Small intestine (tissue), 7 donors: ENCODE measurements around the gene SUN5. TPM values are rescaled to one million over a fixed set of nuclear protein-coding genes. Genes with fewer than 3 reads are reported as not detected.

Source experiments
- DNase-seq, 2 donors: peaks; one replicate each; pipeline versions ENCODE4 v3.0.0 to v3.0.0-alpha.2; 2013
- FAIRE-seq: peaks from 2 replicates; lab custom pipeline; 2012; peaks lifted over from hg19 to GRCh38; lab: Jason Lieb, UNC
- H3K27ac ChIP-seq, 3 donors: one replicate each; pipeline ENCODE4 v1.5.1; 2013; ENCODE audit warnings: low read length in 2 of 3, mild to moderate bottlenecking in 2 of 3, control low read depth in 1 of 3, inconsistent platforms in 1 of 3, low read depth in 1 of 3, moderate library complexity in 1 of 3
- H3K27me3 ChIP-seq, 3 donors: one replicate each; pipeline ENCODE4 v1.6.1; 2013; ENCODE audit warnings: low read length in 3 of 3, inconsistent platforms in 1 of 3; ENCODE audit not compliant: control insufficient read depth in 3 of 3, insufficient read depth in 3 of 3
- H3K36me3 ChIP-seq, 3 donors: one replicate each; pipeline ENCODE4 v1.6.1; 2013; ENCODE audit warnings: low read length in 3 of 3, inconsistent platforms in 1 of 3, low read depth in 1 of 3, mild to moderate bottlenecking in 1 of 3, moderate library complexity in 1 of 3; ENCODE audit not compliant: control insufficient read depth in 3 of 3, insufficient read depth in 2 of 3
- H3K4me1 ChIP-seq, 3 donors: one replicate each; pipeline ENCODE4 v1.6.1; 2013; ENCODE audit warnings: low read length in 2 of 3, inconsistent platforms in 1 of 3, low read depth in 1 of 3, mild to moderate bottlenecking in 1 of 3, moderate library complexity in 1 of 3; ENCODE audit not compliant: control insufficient read depth in 3 of 3, insufficient read depth in 2 of 3
- H3K4me3 ChIP-seq, 3 donors: one replicate each; pipeline ENCODE4 v1.5.1; 2013; ENCODE audit warnings: low read length in 3 of 3, control low read depth in 1 of 3, inconsistent platforms in 1 of 3, low read depth in 1 of 3, mild to moderate bottlenecking in 1 of 3, moderate library complexity in 1 of 3
- H3K9me3 ChIP-seq, 2 donors: one replicate each; pipeline ENCODE4 v1.6.1; 2013; ENCODE audit warnings: low read depth in 1 of 2, low read length in 1 of 2; ENCODE audit not compliant: control insufficient read depth in 2 of 2, insufficient read depth in 1 of 2
- WGBS, 3 donors: extraction: QIAGEN DNeasy Blood & Tissue Kit; methylation state at CpG; one replicate each; pipeline ENCODE4 v1.1.7; 2013; 5-methylcytosine and 5-hydroxymethylcytosine counted together
- polyA plus RNA-seq, 4 donors: library from polyadenylated mRNA; stranded (reverse) in 3 of 4; unstranded in 1 of 4; fragments of 200-250 nt in 3 of 4; fragments of 120-200 nt in 1 of 4; gene quantifications; one replicate each; pipeline versions ENCODE4 v1.2.1 to v1.2.3, GENCODE V29; 2013
- donor health status: healthy with polysubstance abuse.
- donor health status: control.
- donor health status: control.
- donor health status: Bipolar disorder and iron deficiency.
- donor health status: healthy.

SUN5 gene
- polyA plus RNA-seq, 4 donors, result not detected

DNA sequence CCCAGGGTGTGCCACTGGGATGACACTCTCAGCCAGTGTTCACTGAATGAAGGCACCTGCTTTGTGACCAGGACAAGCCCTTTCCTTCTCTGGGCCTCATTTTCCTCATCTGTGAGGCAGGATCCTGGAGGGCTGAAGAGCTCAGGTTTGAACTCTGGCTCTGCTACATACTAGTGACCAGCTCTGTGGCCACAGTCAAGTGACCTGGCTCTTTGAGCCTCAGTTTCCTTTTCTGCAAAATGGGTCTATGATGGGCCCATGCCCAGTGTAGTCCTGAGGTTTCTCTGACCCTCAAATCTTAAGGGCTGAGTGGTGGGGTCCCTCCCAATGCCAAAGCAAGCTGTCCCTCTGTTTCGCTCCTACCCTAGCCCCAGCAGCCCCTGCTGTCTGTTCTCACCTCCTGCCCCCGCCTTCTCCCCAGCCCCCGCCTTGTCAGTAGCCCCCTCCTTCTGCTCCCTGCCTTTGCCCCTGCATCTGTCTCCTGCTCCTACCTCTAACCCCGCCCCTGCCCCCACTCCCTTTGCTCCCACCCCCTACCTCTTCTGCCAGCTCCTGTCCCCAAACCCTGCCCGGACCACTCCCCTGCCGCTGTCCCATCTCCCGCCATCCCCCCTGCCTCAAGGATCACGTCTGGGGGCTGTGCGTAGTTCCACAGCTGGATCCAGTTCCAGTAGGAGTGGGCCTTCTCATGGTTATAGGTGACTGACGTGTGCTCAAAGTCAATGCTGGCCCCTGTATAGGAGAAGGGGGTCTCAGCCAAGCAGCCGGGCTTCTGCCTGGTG lies 17.0 kb downstream of the SUN5 start:
- H3K27me3 ChIP-seq, result peaks cover 0 to 2% (median 0%) of the 10 kb centered on the region in 3 donors
- no peak overlapping the region for H3K27ac ChIP-seq
- no peak for FAIRE-seq
- DNase-seq, result no peak
- WGBS, 3 donors, result 77 to 88% (median 85%) methylated on average over 11 of the region's 11 CpGs
- no peaks in the 10 kb centered on the region for H3K9me3 ChIP-seq
- H3K4me1 ChIP-seq, result no peaks in the 10 kb centered on the region
- no peak overlapping the region for H3K4me3 ChIP-seq
- H3K36me3 ChIP-seq, result no peaks in the 10 kb centered on the region

DNA sequence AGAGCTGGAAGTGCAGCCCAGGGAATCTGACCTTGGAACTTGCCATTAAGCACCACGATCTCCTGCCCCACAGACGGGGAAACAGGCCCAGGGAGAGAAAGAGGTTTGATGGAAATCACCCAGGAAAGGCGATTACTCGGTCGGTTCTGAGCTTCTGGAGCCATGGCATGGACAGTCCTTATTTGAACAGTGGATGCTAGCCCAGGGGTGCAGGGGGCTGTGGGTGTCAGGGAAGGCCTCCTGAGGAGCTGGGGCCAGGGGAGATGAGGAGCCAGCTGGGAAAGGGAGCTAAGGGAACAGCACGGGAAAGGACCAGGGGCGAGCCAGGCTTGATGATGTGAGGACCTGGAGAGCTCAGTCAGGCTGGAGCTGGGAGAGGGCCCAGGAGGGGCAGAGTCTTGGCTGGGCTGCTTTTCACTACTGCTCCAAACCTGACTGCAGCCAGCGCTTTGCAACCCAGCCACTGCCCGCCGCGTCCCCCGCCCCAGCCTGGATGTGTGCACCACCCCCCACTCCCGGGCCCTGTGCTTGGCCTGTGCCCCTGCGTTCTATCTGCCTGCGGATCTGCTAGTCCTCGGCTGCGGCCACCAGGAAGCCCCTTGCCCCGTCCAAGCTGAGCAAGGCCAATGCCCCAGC lies 17.8 kb downstream of the SUN5 start:
- Histone ChIP-seq H3K4me1 (no peaks in the 10 kb centered on the region), H3K9me3 (no peaks in the 10 kb centered on the region), H3K36me3 (no peaks in the 10 kb centered on the region), H3K27ac (no peak overlapping the region), H3K27me3 (peaks cover 0 to 2% (median 0%) of the 10 kb centered on the region in 3 donors), H3K4me3 (no peak overlapping the region)
- FAIRE-seq, result no peak
- no peak for DNase-seq
- WGBS, 3 donors, result 75 to 80% (median 80%) methylated on average over 18 of the region's 18 CpGs

DNA sequence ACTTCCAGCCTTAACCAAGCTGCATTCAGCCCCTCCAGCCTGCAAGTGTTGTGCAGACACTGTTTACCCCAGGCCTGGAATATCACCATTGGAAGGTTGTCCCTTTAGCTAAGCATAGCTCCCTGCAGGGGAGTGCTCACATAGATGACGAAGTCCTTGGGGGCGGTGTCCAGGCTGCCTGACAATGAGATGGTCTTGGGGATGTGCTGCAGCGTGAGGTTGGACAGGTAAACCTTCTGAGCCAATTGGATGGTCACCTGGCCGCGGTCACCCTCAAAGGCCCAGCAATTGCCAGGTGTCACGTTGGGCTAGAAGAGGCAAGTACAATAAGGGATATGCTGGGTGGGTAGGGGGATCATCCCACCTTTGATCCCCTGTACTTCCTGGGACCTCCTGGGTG lies 18.6 kb downstream of the SUN5 start:
- H3K27ac ChIP-seq, result no peak overlapping the region
- no peaks in the 10 kb centered on the region for H3K27me3 ChIP-seq
- 69 to 85% (median 85%) methylated on average over 6 of the region's 6 CpGs for WGBS, 3 donors
- DNase-seq (no peak), FAIRE-seq (no peak)
- H3K9me3 ChIP-seq, result no peaks in the 10 kb centered on the region
- no peak overlapping the region for H3K4me3 ChIP-seq
- no peaks in the 10 kb centered on the region for H3K4me1 ChIP-seq
- H3K36me3 ChIP-seq, result no peaks in the 10 kb centered on the region

DNA sequence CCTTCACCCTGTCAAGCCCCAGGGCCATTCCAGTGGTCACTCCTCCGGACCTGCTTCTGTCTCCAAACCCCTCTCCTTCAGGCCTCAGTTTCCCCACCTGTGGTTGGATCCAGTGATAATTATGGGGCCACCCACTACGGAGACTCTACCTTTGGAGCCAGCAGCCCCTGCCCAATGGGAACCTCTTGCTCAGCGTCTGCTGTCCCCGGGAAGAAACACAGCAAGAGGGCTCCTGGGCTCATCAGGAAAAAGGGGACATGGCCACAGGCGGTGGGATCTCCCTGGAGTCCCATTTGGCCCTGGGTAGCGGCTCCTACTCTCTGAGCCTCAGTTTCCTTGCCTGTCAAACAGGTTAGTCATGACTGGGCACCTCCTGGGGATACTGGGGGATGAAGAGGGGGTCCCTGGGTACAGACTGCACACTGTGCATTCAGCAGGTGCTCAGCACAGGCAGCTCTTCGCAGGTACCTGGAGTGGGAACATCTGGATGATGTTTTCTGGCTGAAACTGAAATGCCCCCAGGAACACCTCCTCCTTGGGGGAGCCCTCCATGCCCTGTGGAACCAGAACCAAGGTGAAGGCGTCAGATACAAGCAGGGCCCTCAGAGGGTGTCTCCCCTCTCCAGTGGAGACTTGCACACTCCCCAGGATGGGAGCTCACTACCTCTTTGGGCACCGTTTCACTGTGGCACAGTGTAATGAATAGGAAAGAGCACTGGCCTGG lies 19.4 kb downstream of the SUN5 start:
- no peaks in the 10 kb centered on the region for H3K4me1 ChIP-seq
- DNase-seq (no peak), FAIRE-seq (no peak)
- H3K27me3 ChIP-seq, result no peaks in the 10 kb centered on the region
- no peaks in the 10 kb centered on the region for H3K36me3 ChIP-seq
- H3K4me3 ChIP-seq, result no peak overlapping the region
- no peak overlapping the region for H3K27ac ChIP-seq
- 74 to 82% (median 80%) methylated on average over 9 of the region's 9 CpGs for WGBS, 3 donors
- no peaks in the 10 kb centered on the region for H3K9me3 ChIP-seq

DNA sequence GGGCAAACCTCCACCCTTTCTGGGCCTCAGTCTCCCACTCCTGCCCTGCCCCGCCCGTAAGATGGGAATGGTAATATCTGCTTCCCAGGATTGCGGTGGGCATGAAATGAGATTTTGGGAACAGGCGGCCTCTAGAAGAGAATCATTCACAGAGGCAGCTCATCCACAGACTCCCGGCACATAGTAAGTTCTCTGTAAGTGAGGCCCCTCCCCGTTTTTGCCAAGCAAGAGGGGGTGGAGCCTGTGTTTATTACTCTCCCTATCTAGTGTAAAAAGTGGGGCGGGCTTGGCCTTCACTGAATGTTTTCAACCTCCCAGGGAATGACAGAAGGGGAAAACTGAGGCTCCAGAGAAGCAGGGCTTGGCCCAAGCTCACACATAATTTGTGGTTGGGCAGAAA lies 20.0 kb downstream of the SUN5 start:
- no peak for FAIRE-seq
- H3K27ac ChIP-seq, result no peak overlapping the region
- no peaks in the 10 kb centered on the region for H3K9me3 ChIP-seq
- DNase-seq, result peak in 1 of 2 donors; percentile 34
- H3K36me3 ChIP-seq, result no peaks in the 10 kb centered on the region
- 56 to 64% (median 62%) methylated on average over 7 of the region's 7 CpGs for WGBS, 3 donors
- H3K4me1 ChIP-seq, result no peaks in the 10 kb centered on the region
- no peak overlapping the region for H3K4me3 ChIP-seq
- H3K27me3 ChIP-seq, result no peaks in the 10 kb centered on the region

DNA sequence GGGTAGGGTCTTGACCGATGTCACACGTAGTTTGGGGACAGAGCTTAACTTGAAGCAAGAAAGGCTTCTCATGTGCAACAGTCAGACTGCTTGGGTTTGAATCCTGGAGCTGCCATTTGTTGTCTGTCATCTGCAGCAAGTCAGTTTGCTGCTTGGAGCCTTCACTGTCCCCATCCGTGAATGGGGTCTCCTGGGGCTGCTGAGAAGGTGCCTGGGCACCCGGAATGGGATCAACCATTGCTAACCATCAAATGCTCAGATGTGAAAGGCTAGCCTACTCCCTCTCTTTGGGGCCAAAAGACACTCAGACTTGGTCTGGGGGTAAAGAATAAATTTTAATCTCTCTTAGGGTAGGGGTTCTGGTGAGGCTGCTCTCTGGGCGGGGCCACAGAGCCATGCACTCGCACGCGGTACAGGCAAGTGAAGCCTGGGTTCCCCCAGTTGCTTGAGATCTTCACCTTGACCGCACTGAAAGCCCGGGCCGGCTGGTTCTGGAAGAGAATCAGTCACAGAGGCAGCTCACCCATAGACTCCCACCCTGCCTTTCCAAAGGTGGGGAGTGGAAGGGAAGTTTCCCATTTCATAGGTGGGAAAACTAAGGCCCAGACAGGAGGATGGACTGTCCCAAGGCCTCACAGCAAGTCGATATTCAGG lies 20.6 kb downstream of the SUN5 start:
- FAIRE-seq (no peak), DNase-seq (no peak)
- Histone ChIP-seq H3K27ac (no peak overlapping the region), H3K4me3 (no peak overlapping the region), H3K36me3 (no peaks in the 10 kb centered on the region), H3K4me1 (no peaks in the 10 kb centered on the region), H3K9me3 (no peaks in the 10 kb centered on the region), H3K27me3 (no peaks in the 10 kb centered on the region)
- 84 to 87% (median 86%) methylated on average over 12 of the region's 12 CpGs for WGBS, 3 donors

DNA sequence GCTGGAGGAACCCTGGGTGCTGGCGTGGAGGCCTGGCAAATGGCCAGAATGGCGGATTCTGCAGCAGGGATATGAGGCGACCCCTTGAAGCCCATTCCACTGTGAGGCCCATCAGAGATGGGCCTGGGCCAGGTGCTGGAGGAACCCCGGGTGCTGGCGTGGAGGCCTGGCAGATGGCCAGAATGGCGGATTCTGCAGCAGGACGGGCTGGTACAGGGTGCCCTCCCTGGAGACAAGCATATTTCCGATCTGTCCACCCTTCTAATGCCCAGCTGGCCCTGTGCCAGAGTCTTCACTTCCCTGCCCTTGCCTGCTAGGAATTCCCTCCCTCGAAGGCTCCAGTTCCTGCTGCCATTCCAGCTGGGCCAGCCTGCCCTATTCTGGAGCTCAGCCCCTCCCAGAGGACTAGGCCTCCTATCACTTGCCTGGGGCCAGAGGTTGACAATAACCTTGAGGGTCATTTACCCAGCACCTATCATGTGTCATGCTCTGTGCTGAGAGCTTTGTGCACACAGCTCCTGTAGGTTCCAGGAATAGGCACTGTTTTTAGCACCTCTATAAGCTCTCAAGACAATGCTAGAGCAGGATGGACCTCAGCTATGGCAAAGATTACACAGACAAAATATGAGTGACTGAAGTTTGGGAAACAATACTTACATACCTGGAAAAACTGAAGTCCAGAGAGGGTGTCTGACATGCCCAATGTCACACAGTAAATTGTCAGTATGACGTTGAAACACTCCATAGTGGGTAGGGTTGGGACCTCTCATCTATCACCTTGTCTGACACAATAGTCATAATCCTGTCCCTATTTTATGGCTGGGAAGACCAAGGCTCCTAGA lies 21.4 kb downstream of the SUN5 start:
- no peak overlapping the region for H3K27ac ChIP-seq
- H3K4me3 ChIP-seq, result no peak overlapping the region
- FAIRE-seq, result no peak
- H3K9me3 ChIP-seq, result no peaks in the 10 kb centered on the region
- WGBS, 3 donors, result 31 to 56% (median 46%) methylated on average over 10 of the region's 10 CpGs
- H3K4me1 ChIP-seq, result no peaks in the 10 kb centered on the region
- DNase-seq, result peak; percentile 12
- H3K36me3 ChIP-seq, result no peaks in the 10 kb centered on the region
- no peaks in the 10 kb centered on the region for H3K27me3 ChIP-seq
